K562 (cell line): ENCODE measurements around the gene ITIH3. TPM values are rescaled to one million over a fixed set of nuclear protein-coding genes. Genes with fewer than 3 reads are reported as not detected.

Source experiments
- EWSR1 ChIP-seq: fragments of 450-650 bp; IDR thresholded peaks from 2 replicates; pipeline ENCODE4 v1.6.1; 2018; ENCODE audit warnings: borderline replicate concordance, mild to moderate bottlenecking, low read depth, moderate library complexity; ENCODE audit not compliant: partially characterized antibody
- GATAD2B ChIP-seq: fragments of 450-650 bp; IDR thresholded peaks from 2 replicates; pipeline ENCODE4 v1.6.1; 2017; ENCODE audit warnings: mild to moderate bottlenecking, borderline replicate concordance
- MCM2 ChIP-seq: fragments of 450-650 bp; IDR thresholded peaks from 2 replicates; pipeline ENCODE4 v1.6.1; 2017; ENCODE audit warnings: low read depth, mild to moderate bottlenecking
- PTRF ChIP-seq: fragments of 450-650 bp; IDR thresholded peaks from 2 replicates; pipeline ENCODE4 v1.6.1; 2016; ENCODE audit warnings: mild to moderate bottlenecking, missing genetic modification characterization, missing compliant biosample characterization
- RAD21 ChIP-seq, 2 experiments: fragments of 250-450 bp in 1 of 2; fragments of 450-650 bp in 1 of 2; sonication (Bioruptor Pico) in 1 of 2; formaldehyde crosslinking in 1 of 2; IDR thresholded peaks in 1 of 2; conservative IDR thresholded peaks in 1 of 2; 2 replicates each; pipeline versions ENCODE4 v1.4.0 to v1.8.0; 2020 to 2022; ENCODE audit warnings: mild to moderate bottlenecking in 2 of 2, moderate library complexity in 1 of 2
- RBFOX2 ChIP-seq: fragments of 200-400 bp; formaldehyde crosslinking; IDR thresholded peaks from 2 replicates; pipeline ENCODE4 v1.6.1; 2017; ENCODE audit warnings: low read depth, mild to moderate bottlenecking, low read length, moderate library complexity
- YY1 ChIP-seq, 3 experiments: IDR thresholded peaks; 2 replicates each; pipeline ENCODE4 v1.6.1; 2011; ENCODE audit warnings: low read length in 2 of 3, mild to moderate bottlenecking in 2 of 3, moderate library complexity in 2 of 3, borderline replicate concordance in 1 of 3, control low read depth in 1 of 3, low read depth in 1 of 3; ENCODE audit not compliant: insufficient read depth in 3 of 3, insufficient replicate concordance in 2 of 3, control insufficient read depth in 1 of 3, insufficient read length in 1 of 3; ENCODE audit errors: extremely low read depth in 1 of 3
- ZNF143 ChIP-seq: sonication (generic); formaldehyde crosslinking; IDR thresholded peaks from 2 replicates; pipeline ENCODE4 v1.9.0; 2022; ENCODE audit warnings: mild to moderate bottlenecking, missing genetic modification reagents
- polyA plus RNA-seq, 8 experiments: library from polyadenylated mRNA; depleted of rRNA in 4 of 8; stranded (reverse) in 5 of 8; unstranded in 3 of 8; fragments of >200 nt; fragmentation: Nextera tagmentation in 2 of 8; fragmentation: Illumina TruSeq in 1 of 8; extraction: Ambion mirVana in 2 of 8; extraction: Trizol in 1 of 8; gene quantifications; 2 replicates each; pipeline versions ENCODE4 v1.2.1 to v1.2.3, GENCODE V29; 2011 to 2014; ENCODE audit warnings: inconsistent platforms in 1 of 8, missing spikeins in 1 of 8
- total RNA-seq, 7 experiments: library from RNA; depleted of rRNA in 6 of 7; stranded (reverse); fragments of >200 nt in 6 of 7; fragmentation: Illumina TruSeq in 2 of 7; extraction: Trizol in 2 of 7; gene quantifications; 2 replicates each; pipeline versions ENCODE4 v1.2.1 to v1.2.3, GENCODE V29; 2011 to 2021; ENCODE audit warnings: low replicate concordance in 1 of 7
- TF ChIP-seq, protein P1 (sequence below): fragments of 450-650 bp; conservative IDR thresholded peaks from 2 replicates; pipeline ENCODE4 v1.6.1; 2016; ENCODE audit warnings: missing genetic modification characterization, low read depth, mild to moderate bottlenecking, control low read depth, missing compliant biosample characterization
- TF ChIP-seq, protein P2 (sequence below): fragments of 450-650 bp; IDR thresholded peaks from 2 replicates; pipeline ENCODE4 v1.6.1; 2014; ENCODE audit warnings: low read depth, mild to moderate bottlenecking, moderate library complexity, borderline replicate concordance

The ITIH3 gene
- total and polyA plus RNA-seq, 9 of the 15 experiments (the other 6 are each of a cell fraction or from before 2014, with no cell fraction given), result 0.07 to 0.35 TPM; not detected in 7

DNA sequence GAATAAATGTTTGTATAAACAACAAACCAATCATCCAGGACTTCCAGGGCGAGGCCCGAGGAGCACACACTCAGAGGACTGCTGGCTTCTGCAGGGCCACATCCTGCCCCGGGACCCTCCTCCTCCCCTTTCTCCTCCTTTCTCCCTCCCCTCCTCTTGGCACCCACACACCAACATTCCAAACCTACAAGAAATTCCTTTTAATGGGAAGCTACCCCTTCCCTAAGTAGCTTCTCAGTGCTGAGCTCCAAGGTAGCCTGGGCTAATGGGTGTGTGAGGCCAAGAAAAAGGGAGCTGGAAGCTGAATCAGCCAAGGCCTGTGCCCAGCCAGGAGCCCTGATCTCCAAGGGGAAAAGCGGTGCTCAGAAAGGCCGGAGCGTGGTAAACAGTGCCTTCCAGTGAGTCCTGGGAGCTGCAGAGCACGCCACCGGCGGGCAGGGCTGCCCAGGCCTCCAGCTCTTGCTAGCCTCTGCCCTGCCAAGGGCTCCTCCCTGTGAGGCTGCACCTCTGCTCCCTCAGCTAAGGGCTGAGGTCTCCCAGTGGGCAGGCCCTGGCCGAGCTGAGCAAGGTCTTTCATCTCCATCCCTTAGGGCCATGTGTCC is 3.9 kb downstream of the ITIH3 start (continued):
- TF ChIP-seq, protein P1, sequence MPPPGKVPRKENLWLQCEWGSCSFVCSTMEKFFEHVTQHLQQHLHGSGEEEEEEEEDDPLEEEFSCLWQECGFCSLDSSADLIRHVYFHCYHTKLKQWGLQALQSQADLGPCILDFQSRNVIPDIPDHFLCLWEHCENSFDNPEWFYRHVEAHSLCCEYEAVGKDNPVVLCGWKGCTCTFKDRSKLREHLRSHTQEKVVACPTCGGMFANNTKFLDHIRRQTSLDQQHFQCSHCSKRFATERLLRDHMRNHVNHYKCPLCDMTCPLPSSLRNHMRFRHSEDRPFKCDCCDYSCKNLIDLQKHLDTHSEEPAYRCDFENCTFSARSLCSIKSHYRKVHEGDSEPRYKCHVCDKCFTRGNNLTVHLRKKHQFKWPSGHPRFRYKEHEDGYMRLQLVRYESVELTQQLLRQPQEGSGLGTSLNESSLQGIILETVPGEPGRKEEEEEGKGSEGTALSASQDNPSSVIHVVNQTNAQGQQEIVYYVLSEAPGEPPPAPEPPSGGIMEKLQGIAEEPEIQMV (tag), result no peak
- TF ChIP-seq EWSR1 (no peak), YY1 (IDR thresholded peaks at IDR 0.05; ENCODE audit: borderline replicate concordance in 1 of 3, control insufficient read depth in 1 of 3, extremely low read depth in 1 of 3, insufficient read depth in 3 of 3, insufficient read length in 1 of 3, insufficient replicate concordance in 2 of 3, low read depth in 1 of 3, low read length in 2 of 3) (no peak), GATAD2B (no peak), MCM2 (no peak), RAD21 (CRISPR knock-in tag; conservative IDR thresholded peaks at IDR 0.05 in 1 of 2, IDR thresholded peaks at IDR 0.05 in 1 of 2) (no peak), PTRF (tag) (no peak), ZNF143 (no peak), RBFOX2 (no peak)
- TF ChIP-seq, protein P2, sequence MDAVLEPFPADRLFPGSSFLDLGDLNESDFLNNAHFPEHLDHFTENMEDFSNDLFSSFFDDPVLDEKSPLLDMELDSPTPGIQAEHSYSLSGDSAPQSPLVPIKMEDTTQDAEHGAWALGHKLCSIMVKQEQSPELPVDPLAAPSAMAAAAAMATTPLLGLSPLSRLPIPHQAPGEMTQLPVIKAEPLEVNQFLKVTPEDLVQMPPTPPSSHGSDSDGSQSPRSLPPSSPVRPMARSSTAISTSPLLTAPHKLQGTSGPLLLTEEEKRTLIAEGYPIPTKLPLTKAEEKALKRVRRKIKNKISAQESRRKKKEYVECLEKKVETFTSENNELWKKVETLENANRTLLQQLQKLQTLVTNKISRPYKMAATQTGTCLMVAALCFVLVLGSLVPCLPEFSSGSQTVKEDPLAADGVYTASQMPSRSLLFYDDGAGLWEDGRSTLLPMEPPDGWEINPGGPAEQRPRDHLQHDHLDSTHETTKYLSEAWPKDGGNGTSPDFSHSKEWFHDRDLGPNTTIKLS, result no peak
